ENCODE results near the gene PLEKHJ1. TPM values are rescaled to one million over a fixed set of nuclear protein-coding genes. Genes with fewer than 3 reads are reported as not detected.

PLEKHJ1 gene
- total RNA-seq, 1 donor from 2014 or later: 41.3 TPM

- no peak for DNase-seq (ENCODE audit: low spot score)
Observed at GRCh38 chr19:2237051-2237868, 1.1 kb upstream of the PLEKHJ1 start.

GRCh38 chr19:2236064-2236313 is 140 bp downstream of the PLEKHJ1 start:
- DNase-seq (ENCODE audit: low spot score): no peak
- no peak for ATAC-seq

More at GRCh38 chr19:2237051-2237868, 1.1 kb upstream of the PLEKHJ1 start:
- no peak for ATAC-seq

GRCh38 chr19:2235381-2236063 is 607 bp downstream of the PLEKHJ1 start:
- DNase-seq (ENCODE audit: low spot score): no peak
- ATAC-seq: peak; percentile 21

GRCh38 chr19:2234996-2235380 is 1.1 kb downstream of the PLEKHJ1 start:
- no peak for ATAC-seq
- DNase-seq (ENCODE audit: low spot score): no peak

- no peak for ATAC-seq
- DNase-seq (ENCODE audit: low spot score): no peak
Observed at GRCh38 chr19:2233601-2234280, 2.4 kb downstream of the PLEKHJ1 start.

GRCh38 chr19:2232286-2233151 is 3.6 kb downstream of the PLEKHJ1 start:
- no peak for ATAC-seq
- no peak for DNase-seq (ENCODE audit: low spot score)

- DNase-seq (ENCODE audit: low spot score) (no peak), ATAC-seq (no peak)
Observed at GRCh38 chr19:2231621-2232221, 4.4 kb downstream of the PLEKHJ1 start.

GRCh38 chr19:2230807-2231533 is 5.2 kb downstream of the PLEKHJ1 start:
- DNase-seq (ENCODE audit: low spot score) (no peak), ATAC-seq (peak; percentile 2)

GRCh38 chr19:2230033-2230531 is 6.0 kb downstream of the PLEKHJ1 start:
- DNase-seq (ENCODE audit: low spot score) (no peak), ATAC-seq (no peak)

- DNase-seq (ENCODE audit: low spot score) (peak; percentile 89), ATAC-seq (peak; percentile 73)
Observed at GRCh38 chr19:2229103-2230032, 6.8 kb downstream of the PLEKHJ1 start.

GRCh38 chr19:2228157-2229030 is 7.7 kb downstream of the PLEKHJ1 start:
- DNase-seq (ENCODE audit: low spot score) (peak; percentile 79), ATAC-seq (peak; percentile 66)

GRCh38 chr19:2227415-2228156 is 8.5 kb downstream of the PLEKHJ1 start:
- DNase-seq (ENCODE audit: low spot score) (peak; percentile 77), ATAC-seq (peak; percentile 55)

GRCh38 chr19:2226840-2227360 is 9.2 kb downstream of the PLEKHJ1 start:
- DNase-seq (ENCODE audit: low spot score): no peak
- no peak for ATAC-seq

GRCh38 chr19:2226051-2226839 is 9.9 kb downstream of the PLEKHJ1 start:
- ATAC-seq: no peak
- no peak for DNase-seq (ENCODE audit: low spot score)

GRCh38 chr19:2225415-2226050 is 10.6 kb downstream of the PLEKHJ1 start:
- ATAC-seq: no peak
- no peak for DNase-seq (ENCODE audit: low spot score)

Measured in left lobe of liver (tissue), 2 donors.